Right kidney (tissue), 1 donor: ENCODE results near the gene F11.
"Not testable (repeated sequence)": the region's sequence is repeated elsewhere in the genome, so short reads cannot be mapped to it uniquely, and the experiment has no call there.

ENCODE experiments used
- DNase-seq: peaks from one replicate; pipeline ENCODE4 v3.0.0-alpha.2; 2016

F11 gene

GRCh38 chr4:186298031-186298647, 32.1 kb downstream of the F11 start:
- DNase-seq = peak; percentile 40

GRCh38 chr4:186299291-186299690, 33.3 kb downstream of the F11 start:
- DNase-seq = no peak

GRCh38 chr4:186300659-186301390, 34.8 kb downstream of the F11 start:
- no peak for DNase-seq

- no peak for DNase-seq
Measured at GRCh38 chr4:186304216-186304615, 38.2 kb downstream of the F11 start.

GRCh38 chr4:186304866-186305505, 39.0 kb downstream of the F11 start:
- no peak for DNase-seq

- no peak for DNase-seq
Measured at GRCh38 chr4:186307497-186307896, 41.5 kb downstream of the F11 start.

- DNase-seq = no peak
Measured at GRCh38 chr4:186307916-186308315, 41.9 kb downstream of the F11 start.

GRCh38 chr4:186318481-186318880, 52.5 kb downstream of the F11 start:
- DNase-seq = no peak

GRCh38 chr4:186324660-186325059, 58.7 kb downstream of the F11 start:
- DNase-seq = not testable (repeated sequence)

GRCh38 chr4:186326391-186326790, 60.4 kb downstream of the F11 start:
- DNase-seq = no peak

- DNase-seq = no peak
Measured at GRCh38 chr4:186329372-186329771, 63.4 kb downstream of the F11 start.

- DNase-seq = no peak
Measured at GRCh38 chr4:186330368-186330767, 64.4 kb downstream of the F11 start.

GRCh38 chr4:186335793-186336192, 69.8 kb downstream of the F11 start:
- no peak for DNase-seq
